ENCODE results near the gene INTS11. TPM values are rescaled to one million over a fixed set of nuclear protein-coding genes. Genes with fewer than 3 reads are reported as not detected.

Gene INTS11
- total and polyA plus RNA-seq, 8 donors: 59.5 to 520 (median 143) TPM

DNA sequence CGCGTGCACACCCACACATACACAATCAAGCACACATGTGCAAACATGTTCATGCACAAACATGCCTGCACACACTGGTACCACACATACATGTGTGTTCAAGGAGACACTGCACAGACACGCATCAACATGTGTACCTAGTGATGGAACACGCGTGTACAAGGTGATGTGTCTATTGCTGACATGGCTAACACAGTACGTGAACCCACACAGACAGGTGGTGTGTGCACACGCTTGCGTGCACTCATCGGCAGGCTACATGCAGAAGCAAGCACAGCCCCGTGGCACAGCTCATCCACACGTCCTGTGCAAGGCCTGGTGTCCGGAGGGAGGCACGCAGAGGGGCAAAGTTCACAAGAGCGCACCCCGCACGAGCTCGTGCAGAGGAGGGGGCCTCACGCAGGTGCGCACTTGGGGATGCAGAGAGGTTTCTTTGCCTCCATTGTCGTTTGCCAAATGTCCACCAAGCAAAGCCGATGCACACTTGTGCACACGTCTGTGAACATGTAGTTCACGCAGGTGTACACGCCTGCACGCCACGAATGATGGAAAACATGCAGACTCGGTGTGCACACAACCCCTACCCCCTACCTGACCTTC, 17.7 kb downstream of the INTS11 start:
- H3K4me1 ChIP-seq: peaks cover 44 to 73% (median 64%) of the 10 kb centered on the region in 4 donors
- peak overlapping the region in 4 of 5 donors; percentile 93 to 99 (median 96) for H3K27ac ChIP-seq
- H3K36me3 ChIP-seq: peaks cover 0 to 20% (median 18%) of the 10 kb centered on the region in 4 donors
- DNase-seq: peak in 1 of 2 donors; percentile 55
- intact Hi-C loops (cut with DNase I; ENCODE audit: low total_unique reads): no loop called here
- H3K27me3 ChIP-seq: no peaks in the 10 kb centered on the region
- peak overlapping the region; percentile 88 to 91 (median 90) for H3K4me3 ChIP-seq
- 25 to 30% (median 28%) methylated on average over 24 to 27 of the region's 27 CpGs for WGBS, 5 donors
- H3K9me3 ChIP-seq: no peaks in the 10 kb centered on the region
- no peak for TF ChIP-seq POLR2AphosphoS5 (IDR thresholded peaks at IDR 0.05)
- TF ChIP-seq, protein P1, sequence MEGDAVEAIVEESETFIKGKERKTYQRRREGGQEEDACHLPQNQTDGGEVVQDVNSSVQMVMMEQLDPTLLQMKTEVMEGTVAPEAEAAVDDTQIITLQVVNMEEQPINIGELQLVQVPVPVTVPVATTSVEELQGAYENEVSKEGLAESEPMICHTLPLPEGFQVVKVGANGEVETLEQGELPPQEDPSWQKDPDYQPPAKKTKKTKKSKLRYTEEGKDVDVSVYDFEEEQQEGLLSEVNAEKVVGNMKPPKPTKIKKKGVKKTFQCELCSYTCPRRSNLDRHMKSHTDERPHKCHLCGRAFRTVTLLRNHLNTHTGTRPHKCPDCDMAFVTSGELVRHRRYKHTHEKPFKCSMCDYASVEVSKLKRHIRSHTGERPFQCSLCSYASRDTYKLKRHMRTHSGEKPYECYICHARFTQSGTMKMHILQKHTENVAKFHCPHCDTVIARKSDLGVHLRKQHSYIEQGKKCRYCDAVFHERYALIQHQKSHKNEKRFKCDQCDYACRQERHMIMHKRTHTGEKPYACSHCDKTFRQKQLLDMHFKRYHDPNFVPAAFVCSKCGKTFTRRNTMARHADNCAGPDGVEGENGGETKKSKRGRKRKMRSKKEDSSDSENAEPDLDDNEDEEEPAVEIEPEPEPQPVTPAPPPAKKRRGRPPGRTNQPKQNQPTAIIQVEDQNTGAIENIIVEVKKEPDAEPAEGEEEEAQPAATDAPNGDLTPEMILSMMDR (IDR thresholded peaks at IDR 0.05): no peak
- TF ChIP-seq EP300 (IDR thresholded peaks at IDR 0.05): no peak
- no peak for TF ChIP-seq POLR2A (IDR thresholded peaks at IDR 0.05)

DNA sequence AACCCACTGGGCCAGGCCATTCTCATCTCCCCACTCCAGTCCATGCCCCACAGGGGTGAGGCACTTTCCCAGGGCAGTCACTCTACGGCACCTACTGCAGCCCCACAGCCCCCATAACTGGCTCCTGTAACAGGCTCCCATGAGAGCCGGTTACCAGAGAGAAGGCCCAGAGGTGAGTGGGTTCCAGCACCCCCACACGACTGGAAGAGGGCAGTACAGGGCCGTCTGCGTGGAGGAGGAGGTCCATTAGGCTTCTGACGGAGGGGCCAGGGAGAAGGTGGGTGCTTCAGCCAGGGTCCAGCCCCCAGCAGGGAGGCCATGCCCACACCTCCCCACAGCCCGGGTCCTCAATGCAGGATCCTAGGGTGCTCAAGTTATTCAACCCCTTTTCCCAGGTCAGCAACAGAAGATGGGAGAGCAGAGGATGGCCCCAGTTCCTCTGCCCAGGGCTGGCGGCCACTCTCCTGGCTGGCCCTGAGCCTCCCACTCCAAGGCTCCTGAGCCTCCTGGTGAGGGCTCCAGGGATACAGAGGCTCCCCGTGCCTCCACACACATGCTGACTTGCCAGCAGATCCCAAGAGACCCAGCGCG, 18.3 kb downstream of the INTS11 start:
- H3K27me3 ChIP-seq: no peaks in the 10 kb centered on the region
- intact Hi-C loops (cut with DNase I; ENCODE audit: low total_unique reads): no loop called here
- 27 to 39% (median 32%) methylated on average over 10 to 11 of the region's 11 CpGs for WGBS, 5 donors
- H3K4me1 ChIP-seq: peaks cover 44 to 73% (median 64%) of the 10 kb centered on the region in 4 donors
- H3K27ac ChIP-seq: peak overlapping the region; percentile 48 to 99 (median 82)
- H3K9me3 ChIP-seq: no peaks in the 10 kb centered on the region
- TF ChIP-seq EP300 (IDR thresholded peaks at IDR 0.05) (no peak), POLR2AphosphoS5 (IDR thresholded peaks at IDR 0.05) (no peak), POLR2A (IDR thresholded peaks at IDR 0.05) (no peak)
- TF ChIP-seq, protein P1 (IDR thresholded peaks at IDR 0.05): no peak
- peak overlapping the region; percentile 88 to 91 (median 90) for H3K4me3 ChIP-seq
- DNase-seq: peak in 1 of 2 donors; percentile 52
- H3K36me3 ChIP-seq: peaks cover 0 to 14% (median 12%) of the 10 kb centered on the region in 4 donors

DNA sequence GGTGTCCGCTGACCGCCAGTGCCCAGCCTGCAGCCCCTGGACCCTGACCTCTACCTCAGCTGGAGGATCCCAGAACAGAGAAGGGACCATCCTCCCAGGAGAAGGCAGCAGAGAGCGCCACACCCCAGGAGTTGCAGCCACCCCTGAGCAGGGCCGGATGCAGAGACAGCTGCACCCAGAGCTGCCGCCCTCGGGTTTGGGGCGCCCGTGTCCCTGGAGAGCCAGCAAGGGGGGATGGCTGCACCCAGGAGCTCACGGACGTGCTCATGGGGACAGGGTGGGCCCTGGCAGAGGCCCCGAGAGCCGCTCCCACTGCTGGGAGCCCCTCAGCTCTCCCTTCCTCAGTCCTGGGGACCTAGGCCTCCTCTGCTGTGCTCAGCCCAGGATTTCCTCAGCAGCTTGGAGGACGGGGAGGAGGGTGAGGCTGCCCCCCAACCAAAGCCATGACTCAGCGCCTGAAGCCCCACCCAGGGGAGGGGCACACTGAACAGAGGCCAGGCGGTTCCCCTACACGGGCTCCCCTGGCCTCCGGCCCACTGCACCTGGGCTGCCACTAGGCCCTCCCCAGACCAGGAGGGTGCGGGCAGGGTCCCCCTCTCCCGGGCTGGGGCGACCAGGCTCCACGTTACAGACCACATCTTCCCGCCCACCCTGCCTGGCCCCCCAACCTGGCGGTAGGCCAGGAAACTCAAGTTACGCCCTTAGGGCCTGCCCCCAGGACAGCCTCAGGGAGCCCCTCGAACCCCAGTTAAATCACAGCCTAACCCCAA, 19.0 kb downstream of the INTS11 start:
- 0 to 22% (median 19%) methylated on average over 4 to 25 of the region's 25 CpGs for WGBS, 5 donors
- H3K27me3 ChIP-seq: no peaks in the 10 kb centered on the region
- intact Hi-C loops (cut with DNase I; ENCODE audit: low total_unique reads): no loop called here
- H3K4me3 ChIP-seq: peak overlapping the region; percentile 88 to 91 (median 90)
- H3K4me1 ChIP-seq: peaks cover 44 to 67% (median 64%) of the 10 kb centered on the region in 4 donors
- H3K27ac ChIP-seq: peak overlapping the region; percentile 48 to 99 (median 82)
- peak; percentile 79 to 94 for DNase-seq
- TF ChIP-seq POLR2A (IDR thresholded peaks at IDR 0.05): no peak
- peak in 1 of 3 donors; percentile 41 for TF ChIP-seq POLR2AphosphoS5 (IDR thresholded peaks at IDR 0.05)
- H3K36me3 ChIP-seq: peaks cover 0 to 11% (median 7%) of the 10 kb centered on the region in 4 donors
- H3K9me3 ChIP-seq: no peaks in the 10 kb centered on the region

DNA sequence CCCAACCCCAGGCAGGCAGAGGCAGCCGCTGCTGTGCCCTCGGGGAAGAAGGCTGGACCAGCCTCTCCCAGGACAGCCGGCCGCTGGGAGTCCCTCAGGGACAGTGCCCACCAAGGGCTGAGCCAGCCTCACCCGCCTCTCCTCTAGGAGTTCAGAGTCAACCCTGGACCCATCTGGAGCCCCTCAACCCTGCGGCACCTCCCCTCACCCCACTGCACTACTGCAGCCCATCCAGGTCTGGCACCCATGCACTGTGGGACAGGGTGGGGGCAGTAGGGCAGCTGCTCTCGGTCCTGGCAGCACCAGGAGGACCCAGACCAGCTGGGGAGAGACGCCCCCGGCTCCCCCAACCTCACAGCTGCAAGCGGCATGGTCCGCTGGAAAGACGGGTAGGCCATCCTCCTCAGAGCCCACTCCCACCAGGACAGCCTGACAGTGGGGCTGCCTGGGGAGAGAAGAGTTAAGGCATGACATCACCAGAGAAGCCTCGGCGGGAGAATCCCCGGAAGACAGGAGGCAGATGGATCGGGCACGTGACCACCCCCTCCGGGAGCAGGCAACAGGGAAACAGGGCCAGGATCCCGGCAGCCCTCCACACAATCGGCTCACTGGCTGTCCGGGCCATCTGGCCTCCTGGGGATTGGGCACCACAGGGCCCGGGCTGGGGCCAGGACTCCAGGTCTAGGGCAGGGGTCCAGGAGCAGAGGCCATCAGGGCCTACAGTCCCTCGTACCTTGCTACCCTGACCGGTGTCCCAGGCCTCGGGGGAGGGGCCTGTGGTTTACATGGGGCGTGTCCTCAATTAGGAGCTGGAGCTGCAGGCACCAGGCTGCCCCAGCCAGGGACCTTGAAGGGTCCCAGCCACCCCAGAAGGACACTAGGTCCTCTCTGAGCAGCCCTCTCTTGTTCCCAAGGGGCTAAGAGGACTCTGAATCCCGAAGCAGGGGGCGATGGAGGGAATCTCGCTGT, 19.8 kb downstream of the INTS11 start:
- Histone ChIP-seq H3K4me3 (peak overlapping the region; percentile 88 to 91 (median 90)), H3K36me3 (peaks cover 0 to 13% (median 8%) of the 10 kb centered on the region in 4 donors), H3K9me3 (no peaks in the 10 kb centered on the region), H3K27ac (peak overlapping the region; percentile 64 to 99 (median 82)), H3K4me1 (peaks cover 40 to 59% (median 56%) of the 10 kb centered on the region in 4 donors), H3K27me3 (no peaks in the 10 kb centered on the region)
- intact Hi-C loops (cut with DNase I; ENCODE audit: low total_unique reads): no loop called here
- 28 to 54% (median 49%) methylated on average over 14 to 29 of the region's 29 CpGs for WGBS, 5 donors
- TF ChIP-seq POLR2AphosphoS5 (IDR thresholded peaks at IDR 0.05) (peak in 2 of 3 donors; percentile 1 to 46), POLR2A (IDR thresholded peaks at IDR 0.05) (no peak)
- DNase-seq: peak; percentile 51 to 93

Measured in stomach (tissue), 9 donors.